HepG2 (cell line): ENCODE results near the gene CNPY4. TPM values are rescaled to one million over a fixed set of nuclear protein-coding genes. Genes with fewer than 3 reads are reported as not detected.
A peak's percentile ranks its signal among the peaks of the same experiment; 100 is the strongest.

Experiments used
- ATAC-seq: fragments of 200-7000 bp; cut with Tn5 transposase; 3 replicates; pipeline ENCODE4 v1.9.1; 2020; ENCODE audit warnings: mild to moderate bottlenecking, moderate library complexity
- BruUV-seq: library from RNA; stranded (reverse); fragments of 400-500 nt; replicated peaks from 2 replicates; lab custom pipeline; 2021; lab: Mats Ljungman, UMichigan
- CTCF ChIA-PET: fragments of 300-600 bp; formaldehyde crosslinking; extraction: SDS; loops from one replicate; lab custom pipeline; 2021; ENCODE audit warnings: low total read pairs, inconsistent platforms, low intra/inter-chr PET ratio; lab: Yijun Ruan, JAX
- POLR2A ChIA-PET: fragments of 350-600 bp; sonication (Branson Sonifier 250); formaldehyde crosslinking; loops from one replicate; lab custom pipeline; 2020; ENCODE audit warnings: antibody characterized with exemption, inconsistent platforms; lab: Yijun Ruan, JAX
- DNase-seq: peaks from one replicate; pipeline ENCODE4 v3.0.0-alpha.2; 2015; ENCODE audit warnings: low spot score
- FAIRE-seq: peaks from 3 replicates; lab custom pipeline; 2011; peaks lifted over from hg19 to GRCh38; lab: Jason Lieb, UNC
- H2AFZ ChIP-seq: one replicate; pipeline ENCODE4 v1.6.1; 2011; ENCODE audit warnings: low read length, inconsistent platforms
- H3K27ac ChIP-seq: fragments of 300-600 bp; 3 replicates; pipeline ENCODE4 v1.8.0; 2011; ENCODE audit warnings: mixed run types, mild to moderate bottlenecking, mixed read lengths, low read length, inconsistent platforms; ENCODE audit not compliant: insufficient read depth; ENCODE audit errors: extremely low read length
- H3K27me3 ChIP-seq, 2 experiments: fragments of 200-600 bp in 1 of 2; 2 replicates in 1 of 2; 3 replicates in 1 of 2; pipeline versions ENCODE4 v1.6.0 to v1.8.0; 2011; ENCODE audit warnings: low read length in 2 of 2, mild to moderate bottlenecking in 2 of 2, moderate library complexity in 2 of 2, inconsistent platforms in 1 of 2; ENCODE audit not compliant: insufficient read depth in 2 of 2, control insufficient read depth in 1 of 2
- H3K36me3 ChIP-seq, 2 experiments: fragments of 200-600 bp in 1 of 2; replicated peaks in 1 of 2; 2 replicates in 1 of 2; 3 replicates in 1 of 2; pipeline versions ENCODE4 v1.5.1 to v1.8.0; 2011; ENCODE audit warnings: low read length in 2 of 2, inconsistent platforms in 1 of 2; ENCODE audit not compliant: insufficient read depth in 2 of 2, control insufficient read depth in 1 of 2
- H3K4me1 ChIP-seq: 2 replicates; pipeline ENCODE4 v1.5.1; 2012; ENCODE audit warnings: low read length, inconsistent platforms; ENCODE audit not compliant: insufficient read depth
- H3K4me2 ChIP-seq: 2 replicates; pipeline ENCODE4 v1.6.0; 2011; ENCODE audit warnings: low read depth, low read length, inconsistent platforms
- H3K4me3 ChIP-seq, 3 experiments: fragments of 200-600 bp in 1 of 3; sonication (generic), shearing (Covaris generic) in 1 of 3; replicated peaks in 1 of 3; 2 replicates each; pipeline ENCODE4 v1.5.1; 2011 to 2016; ENCODE audit warnings: low read length in 3 of 3, inconsistent platforms in 2 of 3, low read depth in 2 of 3, mild to moderate bottlenecking in 2 of 3, control low read depth in 1 of 3, mixed read lengths in 1 of 3; ENCODE audit not compliant: insufficient read depth in 1 of 3
- H3K79me2 ChIP-seq: one replicate; pipeline ENCODE4 v1.6.1; 2011; ENCODE audit warnings: low read length, inconsistent platforms; ENCODE audit not compliant: insufficient read depth
- H3K9ac ChIP-seq: 2 replicates; pipeline ENCODE4 v1.6.0; 2011; ENCODE audit warnings: mild to moderate bottlenecking, low read depth, low read length, inconsistent platforms; ENCODE audit not compliant: insufficient read depth
- H3K9me3 ChIP-seq: 2 replicates; pipeline ENCODE4 v1.5.1; 2012; ENCODE audit warnings: mild to moderate bottlenecking, low read length
- H4K20me1 ChIP-seq: 2 replicates; pipeline ENCODE4 v1.6.0; 2011; ENCODE audit warnings: inconsistent platforms, mild to moderate bottlenecking, low read length, moderate library complexity; ENCODE audit not compliant: insufficient read depth
- FOXA3 ChIP-seq: IDR thresholded peaks from 2 replicates; pipeline ENCODE4 v1.6.1; 2016; ENCODE audit warnings: missing genetic modification reagents, missing compliant biosample characterization
- FOXK2 ChIP-seq: fragments of 450-650 bp; IDR thresholded peaks from 2 replicates; pipeline ENCODE4 v1.6.1; 2016
- HNF4A ChIP-seq: sonication (generic); formaldehyde crosslinking; IDR thresholded peaks from 2 replicates; pipeline ENCODE4 v1.4.0; 2020; ENCODE audit warnings: missing genetic modification reagents
- MAFF ChIP-seq: IDR thresholded peaks from 2 replicates; pipeline ENCODE4 v1.6.1; 2011; ENCODE audit warnings: low read depth, low read length, improper control_type of control experiment
- MBD4 ChIP-seq: IDR thresholded peaks from 2 replicates; pipeline ENCODE4 v1.6.1; 2012; ENCODE audit warnings: low read length, inconsistent platforms, borderline replicate concordance
- MIXL1 ChIP-seq: IDR thresholded peaks from 2 replicates; pipeline ENCODE4 v1.6.1; 2016
- MZF1 ChIP-seq: sonication (generic); formaldehyde crosslinking; IDR thresholded peaks from 2 replicates; pipeline ENCODE4 v1.8.1; 2023; ENCODE audit warnings: mild to moderate bottlenecking, missing genetic modification reagents, borderline replicate concordance
- NR2F1 ChIP-seq, 2 experiments: fragments of 450-650 bp in 1 of 2; formaldehyde crosslinking in 1 of 2; IDR thresholded peaks; 2 replicates each; pipeline versions ENCODE4 v1.5.0 to v1.6.1; 2016 to 2020; ENCODE audit warnings: mild to moderate bottlenecking in 1 of 2, missing compliant biosample characterization in 1 of 2, missing genetic modification reagents in 1 of 2, moderate library complexity in 1 of 2
- ZNF230 ChIP-seq: sonication (generic); formaldehyde crosslinking; IDR thresholded peaks from 2 replicates; pipeline ENCODE4 v1.4.0; 2020; ENCODE audit warnings: mild to moderate bottlenecking, missing genetic modification reagents
- ZNF446 ChIP-seq: sonication (generic); formaldehyde crosslinking; IDR thresholded peaks from 2 replicates; pipeline ENCODE4 v1.5.0; 2020; ENCODE audit warnings: mild to moderate bottlenecking, missing genetic modification reagents
- ZNF607 ChIP-seq: sonication (generic); formaldehyde crosslinking; IDR thresholded peaks from 2 replicates; pipeline ENCODE4 v1.5.1; 2020; ENCODE audit warnings: missing genetic modification reagents, mild to moderate bottlenecking, borderline replicate concordance
- ZNF747 ChIP-seq: sonication (generic); formaldehyde crosslinking; IDR thresholded peaks from 2 replicates; pipeline ENCODE4 v1.8.1; 2023; ENCODE audit warnings: missing genetic modification reagents, mild to moderate bottlenecking, borderline replicate concordance
- WGBS: methylation state at CpG from one replicate; pipeline ENCODE4 v1.1.6; 2017; ENCODE audit warnings: low lambda C conversion rate; 5-methylcytosine and 5-hydroxymethylcytosine counted together
- in situ Hi-C: cut with HindIII; loops from 2 replicates; pipeline ENCODE4 v1.10.0; 2017; ENCODE audit warnings: low pct_unique_long_range_greater_than_20kb; ENCODE audit not compliant: extremely low pct_ligation_motif_present
- intact Hi-C: fragments of 100-400 bp; cut with micrococcal nuclease; formaldehyde crosslinking; loops from one replicate; pipeline ENCODE4 v1.10.0; 2022; ENCODE audit not compliant: unreplicated experiment
- polyA plus RNA-seq, 8 experiments: library from polyadenylated mRNA; depleted of rRNA in 3 of 8; stranded (reverse) in 7 of 8; unstranded in 1 of 8; fragments of >200 nt; fragmentation: Illumina TruSeq in 4 of 8; extraction: Trizol in 4 of 8; gene quantifications; 2 replicates each; pipeline versions ENCODE4 v1.2.1 to v1.2.3, GENCODE V29; 2011 to 2016; ENCODE audit warnings: low read depth in 4 of 8, missing spikeins in 1 of 8, mixed read lengths in 1 of 8; ENCODE audit not compliant: insufficient read depth in 1 of 8
- total RNA-seq, 5 experiments: library from RNA; depleted of rRNA; stranded (reverse); fragments of >200 nt; fragmentation: Illumina TruSeq; extraction: Trizol; gene quantifications; 2 replicates each; pipeline ENCODE4 v1.2.3, GENCODE V29; 2016; ENCODE audit warnings: low read depth in 1 of 5
- TF ChIP-seq, protein P1 (sequence below): sonication (generic); formaldehyde crosslinking; IDR thresholded peaks from 2 replicates; pipeline ENCODE4 v1.4.0; 2020; ENCODE audit warnings: mild to moderate bottlenecking, missing genetic modification reagents
- TF ChIP-seq, protein P2 (sequence below): sonication (generic); formaldehyde crosslinking; IDR thresholded peaks from 2 replicates; pipeline ENCODE4 v1.5.0; 2020; ENCODE audit warnings: missing genetic modification reagents
- TF ChIP-seq, protein P3 (sequence below): sonication (generic); formaldehyde crosslinking; IDR thresholded peaks from 2 replicates; pipeline ENCODE4 v1.4.0; 2020; ENCODE audit warnings: missing genetic modification reagents, borderline replicate concordance
- TF ChIP-seq, protein P4 (sequence below): sonication (generic); formaldehyde crosslinking; IDR thresholded peaks from 2 replicates; pipeline ENCODE4 v1.5.0; 2020; ENCODE audit warnings: missing genetic modification reagents, mild to moderate bottlenecking, borderline replicate concordance

CNPY4 gene
- total and polyA plus RNA-seq, 2 of the 13 experiments (the other 11 are each of a cell fraction or from before 2014, with no cell fraction given), result 6.2 to 12.7 TPM

DNA sequence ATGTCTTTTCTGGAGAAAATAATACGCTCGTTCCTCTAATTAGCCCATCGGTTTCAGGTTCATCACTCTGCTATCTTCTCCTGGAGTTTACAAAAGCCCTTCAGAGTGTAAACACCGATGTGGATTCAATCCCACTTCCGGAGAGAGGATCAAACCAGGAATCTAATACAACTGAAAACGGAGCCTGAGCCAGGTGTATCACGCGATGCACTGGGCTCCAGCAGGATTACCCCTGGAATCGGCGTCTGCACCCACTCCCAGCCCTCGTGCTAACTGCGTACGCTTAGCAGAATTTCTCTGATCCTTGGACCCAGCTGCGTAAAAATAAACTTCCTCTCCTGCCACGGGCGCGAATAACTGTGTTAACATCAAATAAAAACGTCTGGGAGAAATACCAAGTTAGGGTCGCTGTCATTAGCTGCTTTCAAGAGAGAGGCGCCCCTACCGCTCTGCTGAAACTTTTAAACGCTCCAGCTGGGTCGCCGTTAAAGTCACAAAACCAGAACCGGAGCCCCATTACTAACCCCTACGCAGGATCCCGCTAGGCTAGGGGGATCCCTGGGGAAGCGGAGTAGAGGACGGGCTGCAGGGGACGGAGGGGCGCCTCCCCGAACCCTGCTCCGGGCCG, 38.4 kb upstream of the CNPY4 start:
- peaks cover 53% of the 10 kb centered on the region for H3K79me2 ChIP-seq
- H3K9ac ChIP-seq, result peak overlapping the region; percentile 99
- H3K4me2 ChIP-seq, result peak overlapping the region; percentile 97
- peak overlapping the region; percentile 96 for H3K27ac ChIP-seq
- WGBS, result 2% methylated on average over 21 of the region's 34 CpGs
- peak overlapping the region; percentile 91 to 99 (median 92) for H3K4me3 ChIP-seq
- FAIRE-seq (no peak), ATAC-seq (peak; percentile 23), DNase-seq (peak; percentile 77)
- ChIA-PET POLR2A (interaction anchor here (0.9 to 2.0 kb wide), 2 partner anchors 78 to 83 kb away, joined by 3 to 8 read pairs; no protein-coding TSS in a partner anchor), CTCF (no interaction called here)
- peaks cover 7 to 17% of the 10 kb centered on the region in 2 experiments for H3K36me3 ChIP-seq
- intact Hi-C loops, result loop anchor here (5.0 kb wide), 1 partner anchor 46 kb away; the partner anchor contains the start of gene MBLAC1
- H3K9me3 ChIP-seq, result no peaks in the 10 kb centered on the region
- BruUV-seq, result TSS peak; percentile 80
- H2AFZ ChIP-seq, result no peak overlapping the region
- in situ Hi-C loops, result no loop called here
- peaks cover 49% of the 10 kb centered on the region for H3K4me1 ChIP-seq
- H3K27me3 ChIP-seq, result no peaks in the 10 kb centered on the region; a peak in 1 of 5 replicates
- H4K20me1 ChIP-seq, result peaks cover 36% of the 10 kb centered on the region
- TF ChIP-seq ZNF747 (CRISPR knock-in tag) (no peak), MZF1 (no peak), ZNF446 (CRISPR knock-in tag) (0 out of 2 replicates have a peak, but pooled peaks have one; percentile 27), ZNF230 (0 out of 2 replicates have a peak, but pooled peaks have one; percentile 25), FOXK2 (peak; percentile 71), MIXL1 (CRISPR knock-in tag) (0 out of 2 replicates have a peak, but pooled peaks have one; percentile 19), FOXA3 (CRISPR knock-in tag) (peak; percentile 80), NR2F1 (CRISPR knock-in tag; IDR thresholded peaks at IDR 0.05) (no peak), ZNF607 (CRISPR knock-in tag) (peak; percentile 45; the same call in 1 of the 2 replicates), MBD4 (no peak), HNF4A (CRISPR knock-in tag) (peak; percentile 25; the same call in 1 of the 2 replicates), MAFF (no peak)
- TF ChIP-seq, protein P1, sequence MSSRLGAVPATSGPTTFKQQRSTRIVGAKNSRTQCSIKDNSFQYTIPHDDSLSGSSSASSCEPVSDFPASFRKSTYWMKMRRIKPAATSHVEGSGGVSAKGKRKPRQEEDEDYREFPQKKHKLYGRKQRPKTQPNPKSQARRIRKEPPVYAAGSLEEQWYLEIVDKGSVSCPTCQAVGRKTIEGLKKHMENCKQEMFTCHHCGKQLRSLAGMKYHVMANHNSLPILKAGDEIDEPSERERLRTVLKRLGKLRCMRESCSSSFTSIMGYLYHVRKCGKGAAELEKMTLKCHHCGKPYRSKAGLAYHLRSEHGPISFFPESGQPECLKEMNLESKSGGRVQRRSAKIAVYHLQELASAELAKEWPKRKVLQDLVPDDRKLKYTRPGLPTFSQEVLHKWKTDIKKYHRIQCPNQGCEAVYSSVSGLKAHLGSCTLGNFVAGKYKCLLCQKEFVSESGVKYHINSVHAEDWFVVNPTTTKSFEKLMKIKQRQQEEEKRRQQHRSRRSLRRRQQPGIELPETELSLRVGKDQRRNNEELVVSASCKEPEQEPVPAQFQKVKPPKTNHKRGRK, result no peak
- TF ChIP-seq, protein P2, sequence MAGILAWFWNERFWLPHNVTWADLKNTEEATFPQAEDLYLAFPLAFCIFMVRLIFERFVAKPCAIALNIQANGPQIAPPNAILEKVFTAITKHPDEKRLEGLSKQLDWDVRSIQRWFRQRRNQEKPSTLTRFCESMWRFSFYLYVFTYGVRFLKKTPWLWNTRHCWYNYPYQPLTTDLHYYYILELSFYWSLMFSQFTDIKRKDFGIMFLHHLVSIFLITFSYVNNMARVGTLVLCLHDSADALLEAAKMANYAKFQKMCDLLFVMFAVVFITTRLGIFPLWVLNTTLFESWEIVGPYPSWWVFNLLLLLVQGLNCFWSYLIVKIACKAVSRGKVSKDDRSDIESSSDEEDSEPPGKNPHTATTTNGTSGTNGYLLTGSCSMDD (CRISPR knock-in tag), result no peak
- TF ChIP-seq, protein P3, sequence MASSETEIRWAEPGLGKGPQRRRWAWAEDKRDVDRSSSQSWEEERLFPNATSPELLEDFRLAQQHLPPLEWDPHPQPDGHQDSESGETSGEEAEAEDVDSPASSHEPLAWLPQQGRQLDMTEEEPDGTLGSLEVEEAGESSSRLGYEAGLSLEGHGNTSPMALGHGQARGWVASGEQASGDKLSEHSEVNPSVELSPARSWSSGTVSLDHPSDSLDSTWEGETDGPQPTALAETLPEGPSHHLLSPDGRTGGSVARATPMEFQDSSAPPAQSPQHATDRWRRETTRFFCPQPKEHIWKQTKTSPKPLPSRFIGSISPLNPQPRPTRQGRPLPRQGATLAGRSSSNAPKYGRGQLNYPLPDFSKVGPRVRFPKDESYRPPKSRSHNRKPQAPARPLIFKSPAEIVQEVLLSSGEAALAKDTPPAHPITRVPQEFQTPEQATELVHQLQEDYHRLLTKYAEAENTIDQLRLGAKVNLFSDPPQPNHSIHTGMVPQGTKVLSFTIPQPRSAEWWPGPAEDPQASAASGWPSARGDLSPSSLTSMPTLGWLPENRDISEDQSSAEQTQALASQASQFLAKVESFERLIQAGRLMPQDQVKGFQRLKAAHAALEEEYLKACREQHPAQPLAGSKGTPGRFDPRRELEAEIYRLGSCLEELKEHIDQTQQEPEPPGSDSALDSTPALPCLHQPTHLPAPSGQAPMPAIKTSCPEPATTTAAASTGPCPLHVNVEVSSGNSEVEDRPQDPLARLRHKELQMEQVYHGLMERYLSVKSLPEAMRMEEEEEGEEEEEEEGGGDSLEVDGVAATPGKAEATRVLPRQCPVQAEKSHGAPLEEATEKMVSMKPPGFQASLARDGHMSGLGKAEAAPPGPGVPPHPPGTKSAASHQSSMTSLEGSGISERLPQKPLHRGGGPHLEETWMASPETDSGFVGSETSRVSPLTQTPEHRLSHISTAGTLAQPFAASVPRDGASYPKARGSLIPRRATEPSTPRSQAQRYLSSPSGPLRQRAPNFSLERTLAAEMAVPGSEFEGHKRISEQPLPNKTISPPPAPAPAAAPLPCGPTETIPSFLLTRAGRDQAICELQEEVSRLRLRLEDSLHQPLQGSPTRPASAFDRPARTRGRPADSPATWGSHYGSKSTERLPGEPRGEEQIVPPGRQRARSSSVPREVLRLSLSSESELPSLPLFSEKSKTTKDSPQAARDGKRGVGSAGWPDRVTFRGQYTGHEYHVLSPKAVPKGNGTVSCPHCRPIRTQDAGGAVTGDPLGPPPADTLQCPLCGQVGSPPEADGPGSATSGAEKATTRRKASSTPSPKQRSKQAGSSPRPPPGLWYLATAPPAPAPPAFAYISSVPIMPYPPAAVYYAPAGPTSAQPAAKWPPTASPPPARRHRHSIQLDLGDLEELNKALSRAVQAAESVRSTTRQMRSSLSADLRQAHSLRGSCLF (CRISPR knock-in tag), result 0 out of 2 replicates have a peak, but pooled peaks have one; percentile 20
- TF ChIP-seq, protein P4, sequence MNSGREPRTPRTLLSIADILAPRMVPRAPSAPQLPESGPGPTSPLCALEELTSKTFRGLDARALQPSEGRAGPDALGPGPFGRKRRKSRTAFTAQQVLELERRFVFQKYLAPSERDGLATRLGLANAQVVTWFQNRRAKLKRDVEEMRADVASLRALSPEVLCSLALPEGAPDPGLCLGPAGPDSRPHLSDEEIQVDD, result no peak
